OCI-LY3 (cell line): ENCODE measurements around the gene SLC35F4.

Experiments
- EZH2phosphoT487 ChIP-seq: fragments of 200-600 bp; shearing (Covaris generic); IDR thresholded peaks from 2 replicates; pipeline ENCODE4 v1.6.1; 2018; ENCODE audit warnings: antibody characterized with exemption, mixed run types, low read depth
- TF ChIP-seq, protein P1 (sequence below): fragments of 200-600, 300-600 bp; sonication (generic); IDR thresholded peaks from 2 replicates; pipeline ENCODE4 v1.5.1; 2014; ENCODE audit warnings: antibody characterized with exemption, low read length, low read depth

DNA sequence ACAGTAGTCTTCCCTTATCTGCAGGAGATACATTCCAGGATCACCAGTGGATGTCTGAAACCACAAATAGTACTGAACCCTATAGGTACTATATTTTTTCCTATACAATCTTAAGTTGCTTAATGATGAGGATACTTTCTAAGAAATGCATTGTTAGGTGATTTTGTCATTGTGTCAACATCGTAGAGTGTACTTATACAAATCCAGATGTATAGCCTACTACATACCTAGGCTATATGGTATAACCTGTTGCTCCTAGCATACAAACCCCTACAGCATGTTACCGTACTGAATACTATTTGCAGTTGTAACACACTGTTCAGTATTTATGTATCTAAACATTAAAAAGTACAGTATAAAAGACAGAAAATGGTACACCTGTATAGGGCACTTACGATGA lies 165.9 kb downstream of the SLC35F4 start:
- TF ChIP-seq, protein P1, sequence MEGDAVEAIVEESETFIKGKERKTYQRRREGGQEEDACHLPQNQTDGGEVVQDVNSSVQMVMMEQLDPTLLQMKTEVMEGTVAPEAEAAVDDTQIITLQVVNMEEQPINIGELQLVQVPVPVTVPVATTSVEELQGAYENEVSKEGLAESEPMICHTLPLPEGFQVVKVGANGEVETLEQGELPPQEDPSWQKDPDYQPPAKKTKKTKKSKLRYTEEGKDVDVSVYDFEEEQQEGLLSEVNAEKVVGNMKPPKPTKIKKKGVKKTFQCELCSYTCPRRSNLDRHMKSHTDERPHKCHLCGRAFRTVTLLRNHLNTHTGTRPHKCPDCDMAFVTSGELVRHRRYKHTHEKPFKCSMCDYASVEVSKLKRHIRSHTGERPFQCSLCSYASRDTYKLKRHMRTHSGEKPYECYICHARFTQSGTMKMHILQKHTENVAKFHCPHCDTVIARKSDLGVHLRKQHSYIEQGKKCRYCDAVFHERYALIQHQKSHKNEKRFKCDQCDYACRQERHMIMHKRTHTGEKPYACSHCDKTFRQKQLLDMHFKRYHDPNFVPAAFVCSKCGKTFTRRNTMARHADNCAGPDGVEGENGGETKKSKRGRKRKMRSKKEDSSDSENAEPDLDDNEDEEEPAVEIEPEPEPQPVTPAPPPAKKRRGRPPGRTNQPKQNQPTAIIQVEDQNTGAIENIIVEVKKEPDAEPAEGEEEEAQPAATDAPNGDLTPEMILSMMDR = no peak
- TF ChIP-seq EZH2phosphoT487 = no peak
